GM23338 (cell line): ENCODE measurements around the gene LEP. TPM values are rescaled to one million over a fixed set of nuclear protein-coding genes. Genes with fewer than 3 reads are reported as not detected.

ENCODE experiments used
- ATAC-seq: fragments of 200-7000 bp; cut with Tn5 transposase; 3 replicates; pipeline ENCODE4 v1.9.1; 2020
- DNase-seq: peaks from one replicate; pipeline ENCODE4 v3.0.0-alpha.2; 2015; ENCODE audit warnings: low spot score
- H2AFZ ChIP-seq: fragments of 200-600 bp; sonication (generic); 2 replicates; pipeline ENCODE4 v1.8.0; 2016; ENCODE audit warnings: antibody characterized with exemption, mild to moderate bottlenecking, moderate library complexity
- H3F3A ChIP-seq: fragments of 200-600 bp; sonication (generic); replicated peaks from 2 replicates; pipeline ENCODE4 v1.8.0; 2017; ENCODE audit warnings: antibody characterized with exemption, mixed run types, low read depth
- H3K27ac ChIP-seq: fragments of 200-600 bp; sonication (generic); 2 replicates; pipeline ENCODE4 v1.6.1; 2016; ENCODE audit warnings: low read depth
- H3K27me3 ChIP-seq: fragments of 200-600 bp; sonication (generic); 2 replicates; pipeline ENCODE4 v1.8.0; 2016; ENCODE audit warnings: mild to moderate bottlenecking, mixed run types, moderate library complexity; ENCODE audit not compliant: insufficient read depth
- H3K36me3 ChIP-seq: fragments of 200-600 bp; sonication (generic); 2 replicates; pipeline ENCODE4 v1.8.0; 2016; ENCODE audit warnings: mild to moderate bottlenecking; ENCODE audit not compliant: insufficient read depth
- H3K4me1 ChIP-seq: fragments of 200-600 bp; sonication (generic); 2 replicates; pipeline ENCODE4 v1.8.0; 2016; ENCODE audit warnings: mild to moderate bottlenecking, moderate library complexity; ENCODE audit not compliant: insufficient read depth
- H3K4me2 ChIP-seq: fragments of 200-600 bp; sonication (generic); 2 replicates; pipeline ENCODE4 v1.7.1; 2017; ENCODE audit warnings: mixed run types
- H3K4me3 ChIP-seq: fragments of 200-600 bp; sonication (generic); 2 replicates; pipeline ENCODE4 v1.6.1; 2016; ENCODE audit warnings: mixed run types
- H3K79me2 ChIP-seq: fragments of 200-600 bp; sonication (generic); replicated peaks from 2 replicates; pipeline ENCODE4 v1.8.0; 2017; ENCODE audit warnings: mild to moderate bottlenecking; ENCODE audit not compliant: insufficient read depth
- H3K9me2 ChIP-seq: fragments of 200-600 bp; sonication (generic); 2 replicates; pipeline ENCODE4 v1.8.0; 2017; ENCODE audit not compliant: insufficient read depth
- H4K20me1 ChIP-seq: fragments of 200-600 bp; sonication (generic); replicated peaks from 2 replicates; pipeline ENCODE4 v1.8.0; 2017; ENCODE audit warnings: mild to moderate bottlenecking; ENCODE audit not compliant: insufficient read depth
- H3K27ac Mint-ChIP-seq: 2 replicates; pipeline ENCODE4 v1.8.0; 2020; ENCODE audit warnings: inconsistent platforms, mild to moderate bottlenecking, moderate library complexity, mixed read lengths
- H3K27me3 Mint-ChIP-seq: 3 replicates; pipeline ENCODE4 v1.8.0; 2022; ENCODE audit warnings: low read depth, mild to moderate bottlenecking, moderate library complexity, mixed read lengths, inconsistent platforms; ENCODE audit not compliant: insufficient read depth, poor library complexity
- H3K36me3 Mint-ChIP-seq: 3 replicates; pipeline ENCODE4 v1.8.0; 2021; ENCODE audit warnings: low read depth, mild to moderate bottlenecking, inconsistent platforms, moderate library complexity, mixed read lengths
- H3K4me1 Mint-ChIP-seq: 3 replicates; pipeline ENCODE4 v1.8.0; 2020; ENCODE audit warnings: mild to moderate bottlenecking, inconsistent platforms, mixed read lengths
- H3K4me3 Mint-ChIP-seq: 3 replicates; pipeline ENCODE4 v1.8.0; 2021; ENCODE audit warnings: moderate library complexity, mild to moderate bottlenecking, inconsistent platforms, mixed read lengths
- H3K9me3 Mint-ChIP-seq: 3 replicates; pipeline ENCODE4 v1.8.0; 2020; ENCODE audit warnings: moderate library complexity, mild to moderate bottlenecking, inconsistent platforms, mixed read lengths
- CTCF ChIP-seq, 2 experiments: fragments of 200-600 bp in 1 of 2; sonication (generic) in 1 of 2; conservative IDR thresholded peaks; 2 replicates each; pipeline versions ENCODE4 v1.5.1 to v1.6.1; 2016 to 2017; ENCODE audit warnings: antibody characterized with exemption in 2 of 2, low read depth in 2 of 2, mild to moderate bottlenecking in 2 of 2, moderate library complexity in 1 of 2
- EZH2 ChIP-seq: fragments of 200-600 bp; sonication (generic); IDR thresholded peaks from one replicate; pipeline ENCODE4 v1.8.0; 2017; ENCODE audit warnings: antibody characterized with exemption, mild to moderate bottlenecking, low read depth; ENCODE audit not compliant: unreplicated experiment
- EZH2phosphoT487 ChIP-seq: fragments of 200-600 bp; sonication (generic); IDR thresholded peaks from one replicate; pipeline ENCODE4 v1.8.1; 2018; ENCODE audit warnings: antibody characterized with exemption; ENCODE audit not compliant: unreplicated experiment
- JUNB ChIP-seq: IDR thresholded peaks from one replicate; pipeline ENCODE4 v1.6.1; 2016; ENCODE audit warnings: antibody characterized with exemption; ENCODE audit not compliant: unreplicated experiment
- NANOG ChIP-seq: IDR thresholded peaks from 2 replicates; pipeline ENCODE4 v1.6.1; 2016; ENCODE audit warnings: antibody characterized with exemption, borderline replicate concordance
- POLR2AphosphoS5 ChIP-seq: IDR thresholded peaks from 2 replicates; pipeline ENCODE4 v1.6.1; 2016; ENCODE audit warnings: antibody characterized with exemption, low read depth
- ZNF114 ChIP-seq: fragments of 250-450 bp; sonication (Bioruptor Pico); IDR thresholded peaks from 2 replicates; pipeline ENCODE4 v1.5.0; 2020; ENCODE audit warnings: mild to moderate bottlenecking, moderate library complexity
- ZNF331 ChIP-seq: fragments of 250-450 bp; sonication (Bioruptor Pico); IDR thresholded peaks from 2 replicates; pipeline ENCODE4 v1.5.0; 2020; ENCODE audit warnings: low read depth, mild to moderate bottlenecking, moderate library complexity
- ZNF462 ChIP-seq: fragments of 250-450 bp; sonication (Bioruptor Pico); IDR thresholded peaks from 2 replicates; pipeline ENCODE4 v1.5.0; 2020; ENCODE audit warnings: mild to moderate bottlenecking, moderate library complexity
- polyA plus RNA-seq: library from polyadenylated mRNA; unstranded; fragments of >200 nt; fragmentation: Nextera tagmentation; extraction: Ambion mirVana; gene quantifications from 2 replicates; pipeline ENCODE4 v1.2.1, GENCODE V29; 2016
- total RNA-seq: library from RNA; depleted of rRNA; stranded (reverse); fragments of >200 nt; shearing (Covaris generic); gene quantifications from 2 replicates; pipeline ENCODE4 v1.2.3, GENCODE V29; 2014

LEP gene
- total and polyA plus RNA-seq, 2 experiments from 2014 or later = not detected

- TF ChIP-seq ZNF462 (CRISPR knock-in tag) = no peak
These were observed 43.5 kb upstream of the LEP start (continued) for GRCh38 chr7:128197589-128197988.

- Histone ChIP-seq H4K20me1 (no peaks in the 10 kb centered on the region), H2AFZ (no peak overlapping the region), H3K4me1 (peaks cover 14% of the 10 kb centered on the region), H3K9me2 (0 out of 2 replicates have a peak, but pooled peaks cover 4% of the 10 kb centered on the region), H3K27me3 (peaks cover 39% of the 10 kb centered on the region), H3K4me2 (no peak overlapping the region), H3K79me2 (no peaks in the 10 kb centered on the region), H3K27ac (no peak overlapping the region), H3K36me3 (no peaks in the 10 kb centered on the region), H3K4me3 (no peak overlapping the region), H3F3A (0 out of 2 replicates have a peak, but pooled peaks cover 3% of the 10 kb centered on the region)
- no peak overlapping the region for H3K27ac Mint-ChIP-seq
- ATAC-seq = no peak
- no peak for DNase-seq
- H3K27me3 Mint-ChIP-seq = peaks cover 31% of the 10 kb centered on the region
- H3K36me3 Mint-ChIP-seq = peaks cover 12% of the 10 kb centered on the region
- H3K9me3 Mint-ChIP-seq = peaks cover 24% of the 10 kb centered on the region
- H3K4me1 Mint-ChIP-seq = peaks cover 16% of the 10 kb centered on the region
- H3K4me3 Mint-ChIP-seq = no peak overlapping the region
- TF ChIP-seq EZH2phosphoT487 = no peak
- TF ChIP-seq NANOG = no peak
- TF ChIP-seq CTCF (conservative IDR thresholded peaks at IDR 0.05; ENCODE audit: low read depth in 2 of 2) = no peak
- TF ChIP-seq ZNF331 = no peak
- TF ChIP-seq EZH2 = no peak
- no peak for TF ChIP-seq POLR2AphosphoS5
- no peak for TF ChIP-seq JUNB
- no peak for TF ChIP-seq ZNF114 (CRISPR knock-in tag)
These were observed 43.0 kb upstream of the LEP start for GRCh38 chr7:128197989-128198580.
